Hepatocyte (in vitro differentiated cells): ENCODE results near the gene SLC44A1. TPM values are rescaled to one million over a fixed set of nuclear protein-coding genes. Genes with fewer than 3 reads are reported as not detected.

ENCODE experiments used
- DNase-seq: peaks from one replicate; pipeline ENCODE4 v3.0.0-alpha.2; 2016; ENCODE audit warnings: low spot score
- H2AFZ ChIP-seq: fragments of 200-600 bp; sonication (generic); 2 replicates; pipeline ENCODE4 v1.6.0; 2016; ENCODE audit warnings: antibody characterized with exemption, mild to moderate bottlenecking
- H3K27ac ChIP-seq: fragments of 200-600 bp; sonication (generic); 2 replicates; pipeline ENCODE4 v1.5.1; 2016; ENCODE audit warnings: mild to moderate bottlenecking
- H3K27me3 ChIP-seq: fragments of 200-600 bp; sonication (generic); 2 replicates; pipeline ENCODE4 v1.6.1; 2016
- H3K36me3 ChIP-seq: fragments of 200-600 bp; sonication (generic); replicated peaks from 2 replicates; pipeline ENCODE4 v1.5.1; 2016; ENCODE audit warnings: low read depth; ENCODE audit not compliant: insufficient read depth
- H3K4me1 ChIP-seq: fragments of 200-600 bp; sonication (generic); 2 replicates; pipeline ENCODE4 v1.5.1; 2016; ENCODE audit warnings: mild to moderate bottlenecking, moderate library complexity; ENCODE audit not compliant: insufficient read depth
- H3K4me2 ChIP-seq: fragments of 200-600 bp; sonication (generic); 2 replicates; pipeline ENCODE4 v1.6.0; 2016
- H3K4me3 ChIP-seq: fragments of 200-600 bp; sonication (generic); 2 replicates; pipeline ENCODE4 v1.5.1; 2016; ENCODE audit warnings: mild to moderate bottlenecking
- H3K79me2 ChIP-seq: fragments of 200-600 bp; sonication (generic); 2 replicates; pipeline ENCODE4 v1.6.0; 2017; ENCODE audit warnings: mild to moderate bottlenecking
- H3K9me2 ChIP-seq: fragments of 200-600 bp; sonication (generic); replicated peaks from 2 replicates; pipeline ENCODE4 v1.6.0; 2017; ENCODE audit warnings: mild to moderate bottlenecking; ENCODE audit not compliant: insufficient read depth
- H3K9me3 ChIP-seq: fragments of 200-600 bp; sonication (generic); 2 replicates; pipeline ENCODE4 v1.5.1; 2016; ENCODE audit warnings: low read depth, mild to moderate bottlenecking
- H4K20me1 ChIP-seq: fragments of 200-600 bp; sonication (generic); 2 replicates; pipeline ENCODE4 v1.6.0; 2016; ENCODE audit warnings: mild to moderate bottlenecking; ENCODE audit not compliant: insufficient read depth, poor library complexity, severe bottlenecking
- EZH2 ChIP-seq: fragments of 200-600 bp; sonication (generic); IDR thresholded peaks from 2 replicates; pipeline ENCODE4 v1.6.1; 2016; ENCODE audit warnings: antibody characterized with exemption, mild to moderate bottlenecking, borderline replicate concordance
- EZH2phosphoT487 ChIP-seq: fragments of 200-600 bp; sonication (generic); IDR thresholded peaks from one replicate; pipeline ENCODE4 v1.6.1; 2018; ENCODE audit warnings: antibody characterized with exemption, mild to moderate bottlenecking, low read depth, moderate library complexity; ENCODE audit not compliant: unreplicated experiment, severe bottlenecking
- WGBS: methylation state at CpG from one replicate; pipeline ENCODE4 v1.1.6; 2016; ENCODE audit warnings: low lambda C conversion rate; ENCODE audit errors: missing lambda C conversion rate; 5-methylcytosine and 5-hydroxymethylcytosine counted together
- polyA plus RNA-seq: library from polyadenylated mRNA; unstranded; fragments of >200 nt; fragmentation: Nextera tagmentation; extraction: Ambion mirVana; gene quantifications from 2 replicates; pipeline ENCODE4 v1.2.1, GENCODE V29; 2016
- total RNA-seq: library from RNA; depleted of rRNA; stranded (reverse); fragments of >200 nt; gene quantifications from 2 replicates; pipeline ENCODE4 v1.2.3, GENCODE V29; 2014
- TF ChIP-seq, protein P1 (sequence below): fragments of 200-600 bp; sonication (generic); IDR thresholded peaks from 2 replicates; pipeline ENCODE4 v1.5.1; 2016; ENCODE audit warnings: antibody characterized with exemption, mild to moderate bottlenecking; ENCODE audit not compliant: poor library complexity

The SLC44A1 gene
- total and polyA plus RNA-seq, 2 experiments from 2014 or later: 31.3 to 64.9 TPM

DNA sequence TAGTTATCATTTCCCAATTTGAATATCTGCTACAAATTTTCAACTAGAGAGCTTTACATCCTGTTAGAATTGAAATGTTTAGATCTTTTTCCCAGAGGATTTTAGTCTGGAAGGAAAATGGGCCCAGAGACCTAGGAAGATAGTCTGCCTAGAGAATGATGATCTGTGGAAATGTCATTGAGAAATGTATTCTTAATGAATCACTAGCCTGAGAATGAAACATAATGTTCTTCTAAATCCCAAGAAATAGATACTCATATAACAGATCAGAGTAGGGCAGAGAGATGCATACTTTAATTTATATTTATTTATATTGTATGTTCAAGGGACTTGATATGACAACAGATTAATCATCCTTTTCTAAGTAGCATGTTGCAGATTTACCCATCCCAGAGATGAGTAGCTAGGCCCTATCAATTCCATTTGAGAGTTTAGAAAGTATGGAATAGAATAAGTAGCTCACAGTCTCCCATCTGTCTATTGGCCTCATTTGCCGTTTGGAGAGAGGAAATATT lies 25.1 kb upstream of the SLC44A1 start:
- peaks cover 5% of the 10 kb centered on the region for H3K4me1 ChIP-seq
- TF ChIP-seq, protein P1, sequence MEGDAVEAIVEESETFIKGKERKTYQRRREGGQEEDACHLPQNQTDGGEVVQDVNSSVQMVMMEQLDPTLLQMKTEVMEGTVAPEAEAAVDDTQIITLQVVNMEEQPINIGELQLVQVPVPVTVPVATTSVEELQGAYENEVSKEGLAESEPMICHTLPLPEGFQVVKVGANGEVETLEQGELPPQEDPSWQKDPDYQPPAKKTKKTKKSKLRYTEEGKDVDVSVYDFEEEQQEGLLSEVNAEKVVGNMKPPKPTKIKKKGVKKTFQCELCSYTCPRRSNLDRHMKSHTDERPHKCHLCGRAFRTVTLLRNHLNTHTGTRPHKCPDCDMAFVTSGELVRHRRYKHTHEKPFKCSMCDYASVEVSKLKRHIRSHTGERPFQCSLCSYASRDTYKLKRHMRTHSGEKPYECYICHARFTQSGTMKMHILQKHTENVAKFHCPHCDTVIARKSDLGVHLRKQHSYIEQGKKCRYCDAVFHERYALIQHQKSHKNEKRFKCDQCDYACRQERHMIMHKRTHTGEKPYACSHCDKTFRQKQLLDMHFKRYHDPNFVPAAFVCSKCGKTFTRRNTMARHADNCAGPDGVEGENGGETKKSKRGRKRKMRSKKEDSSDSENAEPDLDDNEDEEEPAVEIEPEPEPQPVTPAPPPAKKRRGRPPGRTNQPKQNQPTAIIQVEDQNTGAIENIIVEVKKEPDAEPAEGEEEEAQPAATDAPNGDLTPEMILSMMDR: no peak
- TF ChIP-seq EZH2phosphoT487: no peak
- no peaks in the 10 kb centered on the region for H3K36me3 ChIP-seq
- 93% methylated on average over 1 of the region's 1 CpG for WGBS
- no peak overlapping the region for H2AFZ ChIP-seq
- DNase-seq: no peak
- no peaks in the 10 kb centered on the region for H3K9me2 ChIP-seq
- no peak overlapping the region for H3K27ac ChIP-seq
- H4K20me1 ChIP-seq: no peaks in the 10 kb centered on the region
- no peaks in the 10 kb centered on the region for H3K79me2 ChIP-seq
- no peak overlapping the region for H3K4me2 ChIP-seq
- H3K9me3 ChIP-seq: peaks cover 4% of the 10 kb centered on the region
- no peaks in the 10 kb centered on the region for H3K27me3 ChIP-seq
- no peak overlapping the region for H3K4me3 ChIP-seq

- H4K20me1 ChIP-seq: no peaks in the 10 kb centered on the region
- no peaks in the 10 kb centered on the region for H3K36me3 ChIP-seq
- TF ChIP-seq EZH2: no peak
- no peak for TF ChIP-seq EZH2phosphoT487
- TF ChIP-seq, protein P1: no peak
- DNase-seq: no peak
- H3K4me1 ChIP-seq: peaks cover 5% of the 10 kb centered on the region
- H2AFZ ChIP-seq: no peak overlapping the region
- H3K9me3 ChIP-seq: peaks cover 4% of the 10 kb centered on the region
- no peaks in the 10 kb centered on the region for H3K27me3 ChIP-seq
- H3K4me3 ChIP-seq: no peak overlapping the region
- H3K9me2 ChIP-seq: no peaks in the 10 kb centered on the region
- no peaks in the 10 kb centered on the region for H3K79me2 ChIP-seq
- 93% methylated on average over 3 of the region's 3 CpGs for WGBS
- no peak overlapping the region for H3K27ac ChIP-seq
- no peak overlapping the region for H3K4me2 ChIP-seq
Measured at GRCh38 chr9:105220451-105220850, 24.0 kb upstream of the SLC44A1 start.

GRCh38 chr9:105223544-105224140 lies 20.8 kb upstream of the SLC44A1 start:
- H3K79me2 ChIP-seq: no peaks in the 10 kb centered on the region
- TF ChIP-seq EZH2 (no peak), EZH2phosphoT487 (no peak)
- TF ChIP-seq, protein P1: no peak
- H3K27ac ChIP-seq: no peak overlapping the region
- H2AFZ ChIP-seq: no peak overlapping the region
- no peaks in the 10 kb centered on the region for H3K27me3 ChIP-seq
- H4K20me1 ChIP-seq: no peaks in the 10 kb centered on the region
- DNase-seq: no peak
- H3K9me2 ChIP-seq: no peaks in the 10 kb centered on the region
- no peaks in the 10 kb centered on the region for H3K36me3 ChIP-seq
- no peak overlapping the region for H3K4me3 ChIP-seq
- H3K4me1 ChIP-seq: no peaks in the 10 kb centered on the region
- WGBS: 87% methylated on average over 2 of the region's 2 CpGs
- peaks cover 4% of the 10 kb centered on the region for H3K9me3 ChIP-seq
- H3K4me2 ChIP-seq: no peak overlapping the region
